ENCODE results near the gene SRSF4. TPM values are rescaled to one million over a fixed set of nuclear protein-coding genes. Genes with fewer than 3 reads are reported as not detected.

Gene SRSF4
- total and polyA plus RNA-seq, 3 donors from 2014 or later, result 63.2 to 81.7 (median 77.1) TPM

DNA sequence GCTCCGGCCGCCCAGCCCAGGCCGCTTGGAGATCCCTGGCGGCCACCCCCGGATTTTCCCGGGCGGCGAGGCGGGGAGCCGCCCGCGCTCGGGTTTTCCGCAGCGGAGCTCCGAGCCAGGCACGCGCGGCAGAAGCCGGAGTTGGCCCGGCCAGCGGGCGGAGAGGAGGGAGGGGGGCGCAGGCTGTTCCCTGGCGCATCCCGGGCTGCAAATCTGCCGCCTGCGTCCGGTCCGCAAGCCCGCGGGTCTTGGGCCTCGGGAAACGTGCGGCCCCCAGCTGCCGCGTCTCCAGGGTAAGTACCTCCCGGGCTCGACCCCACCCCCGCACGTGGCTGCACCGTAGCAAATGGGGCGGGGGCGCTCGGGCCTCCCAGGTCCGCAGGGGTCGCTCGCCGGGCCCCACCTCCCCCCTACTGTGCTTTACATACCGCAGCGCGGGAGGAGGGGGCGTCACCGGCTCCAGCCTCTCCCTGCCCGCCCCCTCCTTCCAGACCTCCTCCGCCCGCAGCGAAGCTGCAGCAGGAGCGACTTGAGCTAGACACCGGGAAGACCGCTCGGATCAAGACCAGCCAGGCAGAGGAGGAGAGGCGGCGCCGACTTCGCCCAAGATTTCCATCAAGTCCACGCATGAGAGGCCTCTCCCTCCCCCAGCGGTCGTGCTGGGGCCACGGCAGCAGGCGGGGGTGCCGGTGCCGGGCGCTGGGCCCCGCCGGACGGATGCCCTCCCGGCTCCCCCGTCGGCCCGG is 59.6 kb downstream of the SRSF4 start:
- TF ChIP-seq POLR2A (IDR thresholded peaks at IDR 0.05), result no peak
- TF ChIP-seq, protein P1, sequence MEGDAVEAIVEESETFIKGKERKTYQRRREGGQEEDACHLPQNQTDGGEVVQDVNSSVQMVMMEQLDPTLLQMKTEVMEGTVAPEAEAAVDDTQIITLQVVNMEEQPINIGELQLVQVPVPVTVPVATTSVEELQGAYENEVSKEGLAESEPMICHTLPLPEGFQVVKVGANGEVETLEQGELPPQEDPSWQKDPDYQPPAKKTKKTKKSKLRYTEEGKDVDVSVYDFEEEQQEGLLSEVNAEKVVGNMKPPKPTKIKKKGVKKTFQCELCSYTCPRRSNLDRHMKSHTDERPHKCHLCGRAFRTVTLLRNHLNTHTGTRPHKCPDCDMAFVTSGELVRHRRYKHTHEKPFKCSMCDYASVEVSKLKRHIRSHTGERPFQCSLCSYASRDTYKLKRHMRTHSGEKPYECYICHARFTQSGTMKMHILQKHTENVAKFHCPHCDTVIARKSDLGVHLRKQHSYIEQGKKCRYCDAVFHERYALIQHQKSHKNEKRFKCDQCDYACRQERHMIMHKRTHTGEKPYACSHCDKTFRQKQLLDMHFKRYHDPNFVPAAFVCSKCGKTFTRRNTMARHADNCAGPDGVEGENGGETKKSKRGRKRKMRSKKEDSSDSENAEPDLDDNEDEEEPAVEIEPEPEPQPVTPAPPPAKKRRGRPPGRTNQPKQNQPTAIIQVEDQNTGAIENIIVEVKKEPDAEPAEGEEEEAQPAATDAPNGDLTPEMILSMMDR (IDR thresholded peaks at IDR 0.05), result no peak
- Histone ChIP-seq H3K27me3 (no peaks in the 10 kb centered on the region), H3K27ac (peak overlapping the region; percentile 96 to 98), H3K4me1 (peaks cover 23% of the 10 kb centered on the region), H3K9me3 (no peaks in the 10 kb centered on the region), H3K4me3 (peak overlapping the region; percentile 56 to 80), H3K36me3 (ENCODE audit: low read depth, missing control alignments) (no peaks in the 10 kb centered on the region)
- intact Hi-C loops (cut with DNase I; ENCODE audit: low total_unique reads), result loop anchor here (5.0 kb wide), 1 partner anchor 60 kb away; the partner anchor contains the start of gene SRSF4
- WGBS, 2 donors, result 1% methylated on average over 62 of the region's 81 CpGs; no CpG with 5 or more reads in 1 of the 2 donors
- peak; percentile 85 for DNase-seq

DNA sequence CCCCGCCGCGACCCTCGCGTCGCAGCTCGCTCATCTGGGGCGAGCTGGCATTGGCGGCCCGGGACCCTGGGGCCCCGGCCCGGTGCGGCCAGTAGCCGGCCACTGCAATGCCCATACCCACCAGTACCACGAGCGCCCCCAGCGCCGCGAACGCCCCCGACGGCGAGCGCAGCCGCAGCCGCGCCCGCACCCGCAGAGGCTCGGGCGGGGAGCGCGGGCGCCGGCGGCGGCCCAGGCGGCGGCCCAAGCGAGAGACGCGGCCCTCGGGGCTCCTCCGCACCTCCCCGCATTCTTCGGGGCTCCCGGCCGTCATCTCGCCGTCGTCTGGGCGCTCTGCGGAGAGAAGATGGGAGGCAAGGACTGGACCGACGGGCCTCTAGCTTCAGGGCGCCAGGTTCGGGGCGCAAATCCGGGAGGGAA is 60.2 kb downstream of the SRSF4 start:
- WGBS, 2 donors, result 23% methylated on average over 7 of the region's 59 CpGs; no CpG with 5 or more reads in 1 of the 2 donors
- no peak for DNase-seq
- no peaks in the 10 kb centered on the region for H3K9me3 ChIP-seq
- peak overlapping the region; percentile 56 to 80 for H3K4me3 ChIP-seq
- no peaks in the 10 kb centered on the region for H3K36me3 ChIP-seq (ENCODE audit: low read depth, missing control alignments)
- intact Hi-C loops (cut with DNase I; ENCODE audit: low total_unique reads), result loop anchor here (5.0 kb wide), 1 partner anchor 61 kb away; the partner anchor contains the start of gene SRSF4
- no peaks in the 10 kb centered on the region for H3K27me3 ChIP-seq
- TF ChIP-seq, protein P1 (IDR thresholded peaks at IDR 0.05), result peak in 1 of 3 experiments; percentile 23
- no peak for TF ChIP-seq POLR2A (IDR thresholded peaks at IDR 0.05)
- peak overlapping the region; percentile 96 to 98 for H3K27ac ChIP-seq
- peaks cover 26% of the 10 kb centered on the region for H3K4me1 ChIP-seq

DNA sequence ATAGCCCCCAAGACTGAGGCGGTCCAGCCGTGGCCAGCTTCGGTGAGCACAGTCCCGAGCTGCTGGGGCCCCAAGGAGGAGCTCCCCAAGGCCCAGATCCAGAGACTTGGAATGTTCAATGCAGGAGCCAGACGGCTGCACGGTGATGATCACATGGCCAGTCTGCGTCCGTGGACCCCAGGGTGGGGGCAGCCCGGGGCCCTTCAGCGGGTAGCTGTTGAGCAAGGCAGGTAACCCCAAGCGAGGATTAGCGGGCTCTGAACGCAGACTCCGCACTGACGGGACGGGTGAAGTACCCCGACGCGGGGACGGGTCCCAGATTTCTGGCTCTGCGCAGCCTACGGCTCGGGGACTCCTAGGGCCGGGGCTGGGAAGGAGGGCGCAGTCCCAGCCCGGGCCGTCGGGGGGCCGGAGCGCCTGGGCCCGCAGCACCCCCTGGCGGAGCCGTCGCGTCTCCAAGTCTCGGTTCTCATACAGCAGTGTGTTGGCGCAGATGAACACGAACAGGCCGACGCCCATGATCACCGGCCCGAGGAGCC is 60.7 kb downstream of the SRSF4 start:
- Histone ChIP-seq H3K27ac (peak overlapping the region; percentile 50 to 96), H3K4me3 (peak overlapping the region; percentile 56 to 80), H3K9me3 (no peaks in the 10 kb centered on the region), H3K27me3 (no peaks in the 10 kb centered on the region), H3K4me1 (peaks cover 24% of the 10 kb centered on the region), H3K36me3 (ENCODE audit: low read depth, missing control alignments) (no peaks in the 10 kb centered on the region)
- peak; percentile 65 for DNase-seq
- no peak for TF ChIP-seq POLR2A (IDR thresholded peaks at IDR 0.05)
- TF ChIP-seq, protein P1 (IDR thresholded peaks at IDR 0.05), result peak; percentile 38 to 56 (median 51)
- 49 to 62% methylated on average over 16 to 31 of the region's 42 CpGs for WGBS, 2 donors
- intact Hi-C loops (cut with DNase I; ENCODE audit: low total_unique reads), result loop anchor here (5.0 kb wide), 1 partner anchor 61 kb away; the partner anchor contains the start of gene SRSF4

DNA sequence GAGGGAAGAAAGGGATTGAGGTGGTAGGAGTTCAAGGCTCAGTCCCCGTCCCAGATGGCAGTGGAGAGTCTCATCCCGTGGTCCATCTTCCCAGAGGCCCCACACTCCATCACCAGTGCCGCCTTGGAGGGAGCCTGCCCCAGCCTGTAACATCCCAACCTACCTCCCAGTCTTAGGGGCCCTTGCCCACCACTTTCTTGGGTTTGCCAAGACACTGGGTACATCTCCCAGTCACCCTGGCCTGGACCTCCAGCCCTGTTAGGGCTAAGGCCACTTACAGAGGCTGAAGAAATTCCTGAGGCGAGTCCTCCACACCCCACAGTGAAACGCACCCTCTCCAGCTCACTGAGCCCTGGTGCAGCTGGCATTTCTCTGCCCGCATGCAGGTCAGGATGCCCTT is 61.3 kb downstream of the SRSF4 start:
- H3K27me3 ChIP-seq, result no peaks in the 10 kb centered on the region
- H3K4me3 ChIP-seq, result no peak overlapping the region
- no peak for TF ChIP-seq POLR2A (IDR thresholded peaks at IDR 0.05)
- TF ChIP-seq, protein P1 (IDR thresholded peaks at IDR 0.05), result no peak
- no peak overlapping the region for H3K27ac ChIP-seq
- H3K4me1 ChIP-seq, result peaks cover 19% of the 10 kb centered on the region
- H3K36me3 ChIP-seq (ENCODE audit: low read depth, missing control alignments), result no peaks in the 10 kb centered on the region
- no peak for DNase-seq
- no peaks in the 10 kb centered on the region for H3K9me3 ChIP-seq
- intact Hi-C loops (cut with DNase I; ENCODE audit: low total_unique reads), result loop anchor here (5.0 kb wide), 1 partner anchor 62 kb away; the partner anchor contains the start of gene SRSF4
- 76 to 84% methylated on average over 3 to 6 of the region's 6 CpGs for WGBS, 2 donors

All from testis (tissue), 3 donors.